RPMI7951 (cell line): ENCODE data around the gene PDHB. TPM values are rescaled to one million over a fixed set of nuclear protein-coding genes. Genes with fewer than 3 reads are reported as not detected.
A peak's percentile ranks its signal among the peaks of the same experiment; 100 is the strongest.

Source experiments
- DNase-seq: peaks from one replicate; pipeline ENCODE4 v3.0.0-alpha.2; 2012; ENCODE audit warnings: low read depth
- total RNA-seq: library from RNA; depleted of rRNA; stranded (reverse); fragments of >200 nt; shearing (Covaris generic); gene quantifications from 2 replicates; pipeline ENCODE4 v1.2.3, GENCODE V29; 2014; rRNA removed

The PDHB gene
- total RNA-seq, 1 experiment from 2014 or later: 201 TPM

GRCh38 chr3:58403513-58404109, 30.0 kb downstream of the PDHB start:
- no peak for DNase-seq

- no peak for DNase-seq
Observed at GRCh38 chr3:58398669-58399333, 34.8 kb downstream of the PDHB start.

GRCh38 chr3:58394339-58394738, 39.3 kb downstream of the PDHB start:
- no peak for DNase-seq

GRCh38 chr3:58392181-58392580, 41.5 kb downstream of the PDHB start:
- no peak for DNase-seq

GRCh38 chr3:58391156-58391865, 42.3 kb downstream of the PDHB start:
- no peak for DNase-seq

- DNase-seq: peak; percentile 69
Observed at GRCh38 chr3:58388550-58389091, 45.0 kb downstream of the PDHB start.

- no peak for DNase-seq
Observed at GRCh38 chr3:58387650-58388546, 45.7 kb downstream of the PDHB start.

- DNase-seq: peak; percentile 85
Observed at GRCh38 chr3:58386626-58387365, 46.8 kb downstream of the PDHB start.

- no peak for DNase-seq
Observed at GRCh38 chr3:58384381-58385090, 49.1 kb downstream of the PDHB start.

GRCh38 chr3:58383904-58384303, 49.7 kb downstream of the PDHB start:
- DNase-seq: peak; percentile 100

GRCh38 chr3:58383476-58383875, 50.2 kb downstream of the PDHB start:
- DNase-seq: peak; percentile 72

GRCh38 chr3:58379351-58380073, 54.1 kb downstream of the PDHB start:
- no peak for DNase-seq

GRCh38 chr3:58377750-58378149, 55.9 kb downstream of the PDHB start:
- DNase-seq: no peak

Other genes starting within 250 kb of the PDHB start
- not detected in 2 replicates for gene DNASE1L3, start 222.9 kb downstream of the PDHB start, total RNA-seq
- 19.5 and 20.1 TPM in 2 replicates for gene ABHD6, start 196.0 kb downstream of the PDHB start, total RNA-seq
- 15.3 and 18.2 TPM in 2 replicates for gene RPP14, start 127.6 kb downstream of the PDHB start, total RNA-seq
- gene HTD2, start 127.3 kb downstream of the PDHB start, total RNA-seq: 8.9 and 10.9 TPM in 2 replicates
- 53.8 and 63.6 TPM in 2 replicates for gene PXK, start 100.9 kb downstream of the PDHB start, total RNA-seq
- 17.2 and 20.8 TPM in 2 replicates for gene KCTD6, start 58.3 kb upstream of the PDHB start, total RNA-seq
- 5.3 and 8.1 TPM in 2 replicates for gene ACOX2, start 103.4 kb upstream of the PDHB start, total RNA-seq
- gene FAM107A, start 143.6 kb upstream of the PDHB start, total RNA-seq: not detected in 2 replicates
- gene FAM3D, start 232.9 kb upstream of the PDHB start, total RNA-seq: not detected in 2 replicates